ENCODE data around the gene ARFGEF2.
"Not testable (repeated sequence)": the region's sequence is repeated elsewhere in the genome, so short reads cannot be mapped to it uniquely, and the experiment has no call there.

- not testable (repeated sequence) for TF ChIP-seq YY1 (IDR thresholded peaks at IDR 0.05; ENCODE audit: insufficient read depth, insufficient read length); ZNF274 (IDR thresholded peaks at IDR 0.05; ENCODE audit: low read depth, low read length)
These were observed 33.0 kb upstream of the ARFGEF2 start for GRCh38 chr20:48888517-48888916.
